ENCODE results near the gene TPD52L1. TPM values are rescaled to one million over a fixed set of nuclear protein-coding genes. Genes with fewer than 3 reads are reported as not detected.

The TPD52L1 gene
- total RNA-seq, 1 donor from 2014 or later, result 1.4 TPM

DNA sequence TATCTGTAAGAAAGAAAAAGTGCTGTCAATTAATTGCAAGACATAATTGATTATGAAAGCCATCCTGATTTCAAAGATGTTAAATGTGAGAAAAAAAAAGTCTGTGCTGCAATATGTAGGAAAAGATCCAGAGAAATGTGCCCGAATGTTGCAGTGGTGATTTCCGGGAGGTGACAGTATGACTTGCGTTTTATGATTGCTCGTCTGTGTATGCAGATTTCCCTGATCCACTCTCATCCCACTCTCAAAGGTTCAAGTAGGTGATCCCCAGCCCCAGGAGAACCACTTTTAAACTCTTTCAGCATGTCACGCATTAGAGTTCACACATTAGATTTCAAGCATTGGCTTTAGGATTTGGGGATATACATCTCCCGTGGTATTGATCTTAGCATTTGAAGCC, 57.8 kb downstream of the TPD52L1 start:
- DNase-seq, result no peak

DNA sequence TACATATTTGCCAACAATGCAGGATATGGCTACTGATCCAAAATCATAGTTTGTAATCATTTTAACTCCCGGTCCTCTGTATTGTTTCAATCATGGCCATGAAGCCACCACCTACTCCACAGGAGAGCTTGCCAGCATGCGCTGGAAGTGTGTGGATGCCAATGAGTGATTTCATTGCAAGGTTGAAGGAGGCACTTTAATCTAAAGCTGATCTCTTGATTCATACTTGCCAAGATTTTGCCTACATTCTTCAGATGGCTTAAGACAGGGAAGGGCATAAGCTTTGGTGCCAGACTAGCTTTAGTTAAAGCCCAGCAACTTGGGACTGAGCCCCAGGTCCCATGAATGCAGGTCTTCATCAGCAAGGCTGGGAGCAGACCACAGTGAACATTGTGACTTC, 58.8 kb downstream of the TPD52L1 start:
- DNase-seq, result no peak

DNA sequence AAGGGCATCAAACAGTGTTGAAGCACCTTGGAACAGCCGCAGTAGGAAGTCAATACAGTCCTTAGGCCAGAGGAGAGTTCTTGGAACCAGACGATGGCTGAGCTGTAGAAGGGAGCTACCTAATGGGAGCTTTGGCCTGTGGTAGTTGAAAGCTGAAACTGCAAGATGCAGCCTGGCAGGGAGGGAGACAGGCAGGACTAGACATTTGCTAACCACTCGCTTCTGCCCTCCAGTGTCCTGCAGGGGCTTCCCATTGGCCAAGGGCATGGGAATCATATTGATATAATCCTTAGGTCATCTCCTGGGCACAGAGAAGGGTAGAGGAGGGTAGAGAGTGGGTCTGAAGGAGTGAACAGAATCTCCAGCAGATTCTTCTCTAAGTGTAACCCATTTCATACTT, 60.4 kb downstream of the TPD52L1 start:
- DNase-seq, result no peak

DNA sequence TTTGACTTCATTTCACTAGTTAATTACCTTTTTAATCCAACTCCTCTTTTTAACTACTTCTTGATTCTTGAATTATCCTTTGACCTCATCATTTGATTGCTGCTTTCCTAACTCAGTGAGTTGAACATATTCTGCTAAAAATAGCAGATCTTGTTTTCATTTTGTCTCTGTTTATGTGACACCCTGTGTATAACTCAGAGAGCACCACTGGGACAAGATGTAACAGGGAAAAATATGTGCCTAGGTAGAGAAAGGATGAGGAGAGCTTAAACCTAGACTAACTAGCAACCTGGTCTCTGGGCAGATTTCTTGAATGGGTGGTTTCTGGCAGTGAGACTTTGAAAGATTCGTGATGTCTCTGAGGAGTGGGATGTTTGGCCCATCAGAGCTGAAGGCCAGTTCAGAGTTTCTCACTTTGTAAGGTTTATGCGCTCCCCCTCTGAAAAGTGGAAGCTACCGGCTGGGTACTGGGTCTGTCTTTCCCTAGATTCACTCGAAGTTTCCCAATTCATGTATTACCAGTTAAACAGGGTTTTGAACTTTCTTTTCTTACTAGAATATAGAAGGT, 61.8 kb downstream of the TPD52L1 start:
- DNase-seq, result no peak

DNA sequence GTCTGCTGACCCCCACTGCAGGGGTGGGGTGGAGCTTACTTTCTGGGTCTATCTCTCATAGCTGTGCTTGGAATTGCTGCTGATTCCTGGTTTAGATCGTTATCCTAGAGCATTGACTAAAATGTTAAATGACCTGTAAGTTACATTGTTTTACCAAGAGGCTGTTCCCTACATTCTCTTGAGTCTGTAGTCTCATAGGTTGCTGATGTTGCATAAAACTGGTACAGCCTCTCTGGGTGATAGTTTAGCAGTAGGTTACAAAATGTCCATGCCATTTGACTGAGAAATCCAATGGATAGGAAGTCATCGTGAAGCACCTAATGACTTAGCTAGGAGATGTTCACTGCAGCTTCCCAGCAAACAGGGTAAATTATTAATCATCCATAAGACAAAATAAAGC, 62.4 kb downstream of the TPD52L1 start:
- no peak for DNase-seq

DNA sequence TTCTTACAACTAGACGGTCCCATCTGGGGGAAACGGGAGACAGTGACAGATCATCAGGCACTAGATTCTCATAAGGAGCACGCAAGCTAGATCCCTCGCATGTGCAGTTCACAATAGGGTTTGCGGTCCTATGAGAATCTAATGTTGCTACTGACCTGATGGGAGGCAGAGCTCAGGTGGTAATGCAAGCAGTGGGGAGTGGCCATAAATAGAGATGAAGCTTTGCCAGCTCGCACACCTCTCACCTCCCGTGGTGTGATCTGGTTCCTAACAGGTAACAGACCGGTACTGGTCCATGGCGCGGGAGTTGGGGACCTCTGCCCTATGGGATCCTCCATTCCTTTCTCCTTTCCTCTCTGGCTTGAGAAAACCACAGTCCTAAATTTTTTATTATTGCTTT, 63.8 kb downstream of the TPD52L1 start:
- DNase-seq, result no peak

DNA sequence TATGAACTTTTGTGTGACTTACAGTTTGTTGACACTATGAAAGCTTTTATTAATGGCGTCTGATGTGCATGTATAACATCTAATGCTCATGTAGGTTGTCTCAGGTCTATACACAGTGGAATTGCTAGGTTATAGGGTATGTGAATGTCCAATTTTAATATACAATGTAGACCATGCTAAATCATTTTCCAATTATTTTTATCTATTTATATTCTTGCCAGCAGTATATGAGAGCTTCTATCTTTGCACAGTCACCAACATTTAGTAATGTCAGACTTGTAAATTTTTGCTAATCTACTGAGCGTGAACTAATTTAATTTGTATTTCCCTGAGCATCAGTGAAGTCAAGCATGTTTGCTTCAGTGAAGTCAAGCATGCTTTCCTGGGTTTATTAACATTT, 64.4 kb downstream of the TPD52L1 start:
- DNase-seq, result no peak

DNA sequence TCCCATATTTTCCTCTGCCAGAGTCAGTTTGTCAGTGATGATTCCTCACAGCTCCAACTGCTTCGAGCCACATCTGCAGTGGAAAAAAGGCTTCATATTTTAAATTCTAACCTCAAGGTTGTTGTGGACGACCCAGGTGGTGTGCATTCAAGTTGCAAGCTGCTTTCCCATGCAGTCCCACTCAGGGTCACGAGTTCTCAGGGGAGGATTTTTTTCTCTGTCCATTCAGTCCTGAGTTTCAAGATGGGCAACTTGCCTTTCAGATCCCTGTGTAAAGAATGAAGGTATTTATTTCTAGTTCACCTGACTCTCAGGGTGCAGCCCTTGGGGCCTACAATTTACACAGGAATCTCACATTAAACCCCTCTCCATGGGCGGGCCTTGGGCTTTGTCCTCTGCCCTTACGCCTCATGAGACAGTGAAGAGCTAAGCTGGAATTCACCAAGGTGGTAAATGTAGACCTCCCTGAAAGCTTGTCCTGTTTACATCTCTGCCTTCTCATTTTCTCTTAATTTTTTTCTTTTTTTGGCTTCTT, 65.9 kb downstream of the TPD52L1 start:
- DNase-seq, result no peak

DNA sequence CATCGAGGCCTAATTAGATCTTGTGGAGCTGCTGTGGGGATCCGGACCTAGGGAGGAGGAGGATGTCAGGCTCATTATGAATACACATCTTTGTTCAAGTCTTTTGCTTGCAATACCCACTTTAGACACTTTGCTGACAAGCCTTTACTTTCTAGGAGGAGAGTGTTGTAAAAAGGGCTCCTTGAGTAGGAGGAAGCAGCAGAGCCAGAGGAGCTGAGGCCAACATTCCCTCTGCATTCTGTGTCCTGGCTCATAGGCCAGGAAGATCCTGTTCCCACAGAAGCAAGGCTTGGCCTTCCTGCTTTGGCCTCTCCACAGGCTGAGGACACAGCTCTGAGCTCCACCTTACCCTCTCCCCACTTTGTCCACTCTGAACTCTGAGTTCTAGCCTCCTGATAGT, 67.1 kb downstream of the TPD52L1 start:
- no peak for DNase-seq

DNA sequence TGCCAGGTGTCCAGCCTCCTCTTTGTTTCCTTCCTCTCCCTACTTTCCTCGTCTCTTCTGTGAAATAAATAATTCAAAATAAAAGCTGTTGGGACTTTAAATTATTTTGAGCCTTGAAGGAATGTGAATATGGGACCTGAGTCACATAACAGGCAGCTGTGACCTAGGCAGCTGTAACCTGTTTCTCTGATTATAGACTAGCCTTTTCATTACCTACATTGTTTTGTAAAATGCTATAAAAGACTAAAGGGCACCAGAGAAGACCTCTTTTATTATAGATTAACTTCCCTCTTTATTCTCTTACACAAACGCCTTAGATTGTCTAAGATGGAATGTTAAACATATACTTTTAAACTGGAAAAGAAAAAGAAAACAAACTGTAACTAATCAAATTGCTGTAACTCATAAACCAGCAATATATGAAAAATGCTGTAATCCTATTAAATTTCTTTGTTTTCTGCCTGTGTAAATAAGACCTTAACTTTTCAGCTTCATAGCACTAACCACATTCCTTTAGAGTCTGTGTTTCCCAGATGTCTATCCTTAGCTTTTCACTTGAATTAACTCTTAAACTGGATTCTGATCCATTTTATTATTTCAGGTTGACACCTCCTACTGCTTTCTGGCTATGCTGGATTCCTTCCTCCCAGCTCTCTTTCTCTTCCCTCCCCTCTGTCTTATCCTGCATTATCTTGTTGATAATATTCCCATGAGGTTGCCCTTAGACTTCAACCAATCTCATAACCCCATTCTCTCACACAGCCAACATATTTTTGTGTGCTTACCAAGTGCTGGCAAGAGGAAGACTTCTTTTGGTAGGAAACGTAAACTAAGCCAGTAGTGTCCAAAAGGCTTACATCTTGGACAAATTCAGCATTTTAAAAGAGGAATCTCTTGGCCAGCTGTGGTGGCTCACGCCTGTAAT, 69.2 kb downstream of the TPD52L1 start:
- DNase-seq, result no peak

DNA sequence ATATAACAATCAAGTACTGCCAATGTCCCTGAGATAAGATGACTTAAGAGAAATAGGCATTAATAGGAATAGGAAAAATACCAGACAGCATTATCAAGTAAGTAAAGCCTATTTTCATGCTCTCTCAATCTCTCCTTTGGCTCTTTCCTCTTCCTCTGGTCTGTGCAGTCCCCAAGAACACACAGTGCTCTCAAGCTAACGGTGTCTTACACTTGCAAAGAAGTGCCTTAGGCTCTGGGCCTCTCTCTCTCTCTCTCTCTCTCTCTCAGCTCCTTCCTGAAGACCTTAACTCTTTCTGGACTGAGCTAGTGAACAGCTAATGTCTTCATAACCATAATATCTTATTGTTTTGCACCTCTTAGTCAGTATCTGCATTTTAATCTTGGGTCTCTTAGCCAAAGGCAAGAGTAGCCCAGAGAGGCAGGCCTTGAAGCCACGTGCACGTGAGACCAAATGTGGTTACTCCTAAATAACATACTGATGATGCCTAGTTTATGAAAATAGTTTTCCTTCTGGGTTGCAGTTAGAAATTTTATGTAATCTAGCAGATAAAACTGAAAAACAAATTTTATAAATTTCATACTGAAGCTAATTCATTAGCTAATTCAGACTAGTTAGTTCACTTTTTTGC, 70.8 kb downstream of the TPD52L1 start:
- no peak for DNase-seq

DNA sequence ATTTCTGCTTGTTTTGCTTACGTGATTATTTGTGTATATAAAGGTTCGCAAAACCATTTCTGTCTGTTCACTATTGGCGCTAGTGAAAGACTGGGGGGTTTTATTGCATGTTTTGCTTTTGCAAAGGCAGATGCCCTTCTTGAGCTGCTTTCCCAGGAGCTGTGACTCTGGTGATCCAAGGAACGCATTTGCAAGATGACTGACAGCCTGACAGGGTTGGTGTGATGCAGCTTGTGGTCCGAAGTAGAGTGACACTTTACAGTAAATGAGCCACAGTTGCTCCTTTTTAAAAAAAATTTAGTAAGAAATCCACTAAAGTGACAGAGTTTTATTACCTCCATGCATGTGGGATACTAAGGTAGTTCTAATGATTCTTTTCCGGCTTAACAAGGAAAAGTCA, 73.7 kb downstream of the TPD52L1 start:
- DNase-seq, result no peak

DNA sequence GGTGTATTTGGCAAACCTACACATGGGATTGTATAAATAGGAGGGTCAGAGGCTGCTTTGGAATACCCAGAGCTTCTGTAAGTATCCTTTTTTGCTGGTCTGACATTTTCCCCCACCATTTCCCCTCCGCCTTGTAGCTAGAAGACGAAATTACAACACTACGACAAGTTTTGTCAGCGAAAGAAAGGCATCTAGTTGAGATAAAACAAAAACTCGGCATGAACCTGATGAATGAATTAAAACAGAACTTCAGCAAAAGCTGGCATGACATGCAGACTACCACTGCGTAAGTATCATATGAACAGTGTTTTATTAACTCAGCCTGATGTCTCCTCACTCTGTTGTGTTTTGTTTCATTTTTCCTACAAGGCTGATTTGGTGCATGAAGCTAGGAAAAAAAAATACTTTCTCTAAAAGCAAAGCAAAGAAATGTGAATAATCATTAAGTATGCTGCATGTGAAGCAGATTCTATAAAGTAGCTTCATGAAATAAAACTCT, 75.5 kb downstream of the TPD52L1 start:
- DNase-seq, result no peak

DNA sequence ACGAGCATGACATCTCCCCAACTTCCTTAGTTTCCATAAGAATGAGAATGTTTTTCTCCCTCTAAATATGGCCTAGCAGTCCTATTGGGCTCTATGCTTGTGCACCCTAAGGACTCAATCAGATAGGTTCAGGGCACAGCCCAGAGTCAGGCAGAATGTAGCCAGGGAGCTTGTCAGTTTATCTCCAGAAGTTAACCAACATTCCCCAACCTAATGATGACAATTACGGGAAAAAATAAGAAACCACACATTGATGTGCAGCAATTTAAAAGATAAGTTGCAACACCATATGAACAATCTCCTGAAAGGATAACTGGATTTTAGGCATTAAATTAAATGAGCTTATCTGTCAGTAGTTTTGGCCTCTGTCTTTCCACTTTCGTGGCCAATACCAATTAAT, 77.1 kb downstream of the TPD52L1 start:
- no peak for DNase-seq

DNA sequence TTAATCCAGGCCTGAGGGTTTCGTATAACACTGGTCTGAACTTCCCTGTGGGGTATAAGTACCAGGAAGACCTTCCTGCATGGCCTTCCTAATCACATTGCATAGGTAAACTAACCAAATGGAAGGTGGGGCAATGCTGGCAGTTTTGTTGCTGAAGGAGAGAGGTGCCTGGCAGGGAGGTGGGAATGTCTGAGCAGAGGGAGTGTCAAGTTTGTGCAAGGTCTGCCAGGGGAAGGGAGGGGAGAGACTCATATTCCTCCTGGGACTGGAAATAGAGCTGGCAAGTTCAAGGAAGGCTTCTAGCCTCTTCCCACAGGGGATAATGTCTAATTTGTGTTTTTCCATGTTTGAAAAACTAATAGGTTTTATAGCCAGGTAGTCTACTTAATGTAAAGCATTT, 77.6 kb downstream of the TPD52L1 start:
- no peak for DNase-seq

DNA sequence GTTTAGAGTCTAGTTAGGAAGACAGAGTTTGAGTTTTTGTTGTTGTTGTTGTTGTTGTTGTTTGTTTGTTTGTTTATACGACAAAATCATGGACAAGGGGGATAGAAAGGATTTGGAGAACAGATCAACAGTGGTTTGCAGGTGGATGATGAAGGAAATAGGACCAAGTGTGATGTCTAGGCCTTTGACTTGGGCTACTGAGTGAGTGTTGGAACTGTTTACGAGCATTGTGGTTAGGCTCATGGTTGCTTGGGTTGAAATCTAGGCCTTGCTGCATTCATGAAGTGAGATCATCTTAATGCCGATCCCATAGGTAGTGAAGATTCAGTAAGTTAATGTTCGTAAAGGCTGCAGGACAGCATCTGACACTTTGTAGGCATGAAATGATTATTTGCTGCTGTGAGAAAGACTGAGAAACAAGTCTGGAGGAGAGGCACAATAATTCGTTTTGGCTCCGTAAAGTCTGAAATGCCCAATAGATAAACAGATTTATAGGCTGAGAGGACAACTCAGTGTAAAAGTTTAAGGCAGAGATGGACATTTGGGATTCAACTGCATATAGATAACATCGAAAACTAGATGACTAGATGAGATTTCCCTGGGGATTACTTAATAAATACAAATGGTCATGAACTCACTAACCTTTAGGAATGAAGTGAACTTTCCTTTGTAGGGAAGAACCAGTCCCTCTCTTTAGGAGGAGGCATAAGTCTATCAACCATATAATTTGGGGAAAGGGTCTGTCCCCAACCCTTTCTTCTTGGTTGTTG, 78.2 kb downstream of the TPD52L1 start:
- DNase-seq, result no peak

DNA sequence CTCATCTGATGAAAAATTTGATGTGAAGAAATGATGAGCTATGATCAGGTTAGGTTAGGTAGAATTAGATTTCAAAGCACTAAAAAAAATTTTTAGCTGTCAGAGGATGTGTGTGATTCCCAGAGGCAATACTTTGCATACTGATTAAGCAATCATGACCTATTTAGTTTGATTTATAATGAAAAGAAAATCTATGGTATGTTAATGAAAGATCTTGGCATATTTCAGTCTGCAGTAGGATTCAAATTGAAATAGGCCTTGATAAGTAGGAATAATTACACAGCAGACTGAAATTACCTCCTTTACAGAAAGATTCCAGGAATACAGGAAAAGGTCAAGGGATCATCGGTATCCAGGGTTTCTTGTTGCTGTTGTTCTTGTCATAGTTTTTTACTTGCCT, 78.9 kb downstream of the TPD52L1 start:
- DNase-seq, result no peak

DNA sequence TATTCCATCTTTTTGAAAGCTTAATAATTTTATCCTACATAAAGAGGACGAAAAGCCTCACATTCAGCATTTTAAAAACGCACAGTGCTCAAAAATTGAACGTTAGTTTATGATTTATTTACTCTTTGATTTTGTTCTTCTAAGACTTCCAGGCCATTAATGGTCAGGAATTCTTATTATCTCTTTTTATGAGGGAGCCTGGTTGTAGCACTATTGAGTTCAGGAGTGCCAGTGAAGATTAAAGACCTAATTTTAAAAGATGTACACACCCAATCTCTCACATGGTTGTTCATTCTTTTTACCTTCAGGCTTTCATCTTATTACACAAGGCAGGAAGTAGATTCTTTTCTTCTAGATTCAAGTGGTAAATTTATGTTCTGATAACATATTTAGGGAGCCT, 79.6 kb downstream of the TPD52L1 start:
- no peak for DNase-seq

DNA sequence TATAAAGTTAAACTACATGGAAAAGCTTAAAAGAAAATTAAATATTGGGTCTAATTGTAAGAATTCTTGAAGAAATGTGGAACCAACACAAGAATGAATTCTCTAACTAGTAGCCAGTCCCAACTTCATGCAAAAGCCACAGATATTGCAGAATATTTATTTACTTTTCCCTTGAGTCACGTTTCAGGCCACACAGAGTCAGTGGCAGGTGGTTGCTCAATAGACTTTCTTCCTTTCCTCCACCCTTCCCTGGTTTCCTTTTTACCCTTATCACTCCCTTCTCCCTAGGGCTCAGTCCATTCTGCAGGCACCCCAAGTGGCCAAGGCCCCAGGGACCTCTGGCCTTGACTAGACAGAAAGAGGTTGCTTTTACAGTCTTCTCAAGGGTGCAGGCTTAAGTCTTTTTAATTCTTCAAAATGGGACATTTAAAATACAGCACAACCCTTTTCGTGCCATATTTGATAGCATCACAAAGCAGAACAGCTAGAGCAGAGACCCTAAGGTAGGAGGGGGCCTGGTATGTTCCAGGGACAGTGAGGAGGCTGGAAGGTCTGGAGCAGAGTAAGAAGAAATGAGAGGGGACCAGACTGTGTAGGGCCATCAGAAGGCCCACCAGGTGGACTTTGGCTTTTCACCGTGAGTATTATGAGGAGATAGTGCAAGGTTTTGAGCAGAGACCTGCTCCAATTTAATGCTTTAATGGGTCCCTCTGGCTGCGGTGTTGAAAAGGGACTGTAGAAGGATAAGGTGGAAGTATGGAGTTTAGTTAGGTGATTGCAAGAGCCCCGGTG, 83.2 kb downstream of the TPD52L1 start:
- no peak for DNase-seq

DNA sequence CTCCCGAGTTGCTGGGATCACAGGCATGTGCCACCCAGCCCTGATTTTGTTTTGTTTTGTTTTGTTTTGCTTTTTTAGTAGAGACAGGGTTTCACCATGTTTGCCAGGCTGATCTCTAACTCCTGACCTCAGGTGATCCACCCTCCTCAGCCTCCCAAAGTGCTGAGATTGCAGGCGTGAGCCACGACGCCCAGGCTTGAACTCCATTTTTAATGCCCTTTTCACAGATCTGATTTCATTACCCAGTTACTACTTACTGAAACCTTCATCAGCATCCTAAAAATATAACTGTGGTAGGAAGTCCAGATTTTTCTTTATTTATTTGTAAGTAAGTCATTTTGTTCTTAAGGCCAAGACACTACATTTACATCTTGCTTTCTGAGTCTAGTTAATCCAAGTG, 84.2 kb downstream of the TPD52L1 start:
- no peak for DNase-seq

DNA sequence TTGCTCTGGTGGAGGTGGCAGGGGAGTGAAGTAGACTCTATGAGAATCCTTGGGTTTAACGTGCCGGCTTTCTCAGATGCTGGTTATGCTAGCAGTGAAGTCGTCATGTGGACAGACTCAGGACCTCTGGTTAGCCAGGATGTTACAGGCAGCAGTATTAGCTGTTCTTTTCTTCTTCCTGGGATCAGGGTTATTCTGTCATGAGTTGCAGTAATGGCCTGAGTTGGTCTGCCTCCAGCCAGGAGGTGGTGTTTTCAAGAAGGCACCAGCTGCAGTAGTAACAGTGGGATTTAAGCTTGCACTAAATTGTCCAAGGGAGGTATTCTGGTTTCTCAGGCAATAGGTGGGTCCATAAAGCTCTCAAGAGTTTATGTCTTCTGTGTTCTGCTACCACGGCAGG, 91.5 kb downstream of the TPD52L1 start:
- no peak for DNase-seq

Data from occipital lobe (tissue), 2 donors.